Psoas muscle (tissue), 8 donors: ENCODE results near the gene CEMIP. TPM values are rescaled to one million over a fixed set of nuclear protein-coding genes. Genes with fewer than 3 reads are reported as not detected.

ENCODE experiments used
- ATAC-seq, 4 donors: fragments of 200-7000 bp; cut with Tn5 transposase; one replicate each; pipeline ENCODE4 v1.9.1; 2020; ENCODE audit warnings: moderate library complexity in 3 of 4, mild to moderate bottlenecking in 2 of 4
- DNase-seq, 2 donors: peaks; one replicate each; pipeline ENCODE4 v3.0.0-alpha.2; 2020
- H3K27ac ChIP-seq: fragments of 200-600 bp; one replicate; pipeline ENCODE4 v1.8.0; 2022
- H3K27me3 ChIP-seq, 3 donors: fragments of 200-600 bp in 1 of 3; one replicate each; pipeline versions ENCODE4 v1.6.1 to v1.8.0; 2013 to 2022; ENCODE audit warnings: low read length in 2 of 3, mild to moderate bottlenecking in 2 of 3, moderate library complexity in 1 of 3; ENCODE audit not compliant: insufficient read depth in 3 of 3
- H3K36me3 ChIP-seq, 2 donors: fragments of 200-600 bp in 1 of 2; one replicate each; pipeline versions ENCODE4 v1.6.1 to v1.8.0; 2013 to 2022; ENCODE audit warnings: low read depth in 1 of 2, mild to moderate bottlenecking in 1 of 2, moderate library complexity in 1 of 2; ENCODE audit not compliant: insufficient read depth in 1 of 2
- H3K4me1 ChIP-seq: fragments of 200-600 bp; one replicate; pipeline ENCODE4 v1.8.0; 2022
- H3K4me3 ChIP-seq: fragments of 200-600 bp; one replicate; pipeline ENCODE4 v1.8.0; 2022; ENCODE audit warnings: mild to moderate bottlenecking
- H3K9me3 ChIP-seq: fragments of 200-600 bp; one replicate; pipeline ENCODE4 v1.8.0; 2022
- WGBS, 3 donors: extraction: QIAGEN DNeasy Blood & Tissue Kit; methylation state at CpG; one replicate each; pipeline versions ENCODE4 v1.1.6 to v1.1.7; 2013; 5-methylcytosine and 5-hydroxymethylcytosine counted together
- intact Hi-C, 2 donors: fragments of 100-400 bp; cut with DNase I; formaldehyde crosslinking; loops; one replicate each; pipeline versions ENCODE4 v1.11.0 to v1.14.2; 2022
- polyA plus RNA-seq, 3 donors: library from polyadenylated mRNA; stranded (reverse); fragments of 200-250 nt; gene quantifications; one replicate each; pipeline ENCODE4 v1.2.3, GENCODE V29; 2013
- total RNA-seq, 4 donors: library from RNA; stranded (reverse); fragmentation: NEBNext Ultra II Directional in 2 of 4; extraction: Animal tissue kit (Norgen Biotek cat#: 25700) in 2 of 4; gene quantifications; one replicate each; pipeline versions ENCODE4 v1.2.1 to v1.2.4, GENCODE V29; 2021 to 2023
- TF ChIP-seq, protein P1 (sequence below): fragments of 200-600 bp; IDR thresholded peaks from one replicate; pipeline ENCODE4 v1.8.0; 2022; ENCODE audit warnings: antibody characterized with exemption
- donor health status: healthy with polysubstance abuse.
- donor health status: DM: no; HTN: no; CAD: no; lungs with moderate emphysema.
- donor health status: Bipolar disorder and iron deficiency.
- donor health status: healthy.
- donor health status: DM: yes; HTN: yes; CAD: no.
- donor health status: DM: no; HTN: no; CAD: no.
- donor health status: DM: no; HTN: no; CAD: no.
- donor health status: DM: yes; HTN: yes; CAD: no.

CEMIP gene
- total and polyA plus RNA-seq, 7 donors = under 0.01 to 0.96 (median 0.04) TPM

DNA sequence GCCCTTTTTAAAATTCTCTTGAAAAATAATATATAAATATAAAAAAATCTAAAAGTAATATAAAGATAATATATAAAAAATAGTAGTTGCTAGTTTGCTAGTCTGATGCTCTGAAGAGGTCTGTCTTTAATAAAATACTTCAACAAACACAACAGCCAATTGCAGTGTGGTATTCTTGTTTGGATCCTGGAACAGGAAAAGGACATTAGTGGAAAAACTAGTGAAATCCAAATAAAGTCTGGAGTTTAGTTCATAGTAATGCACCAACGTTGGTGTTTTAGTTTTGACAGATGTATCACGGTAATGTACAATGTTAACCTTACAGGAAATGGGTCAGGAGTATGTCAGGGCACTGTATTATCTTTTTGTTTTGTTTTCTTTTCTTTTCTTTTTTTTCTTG is 26.0 kb upstream of the CEMIP start:
- no peak for ATAC-seq
- no peak overlapping the region for H3K27ac ChIP-seq
- TF ChIP-seq, protein P1, sequence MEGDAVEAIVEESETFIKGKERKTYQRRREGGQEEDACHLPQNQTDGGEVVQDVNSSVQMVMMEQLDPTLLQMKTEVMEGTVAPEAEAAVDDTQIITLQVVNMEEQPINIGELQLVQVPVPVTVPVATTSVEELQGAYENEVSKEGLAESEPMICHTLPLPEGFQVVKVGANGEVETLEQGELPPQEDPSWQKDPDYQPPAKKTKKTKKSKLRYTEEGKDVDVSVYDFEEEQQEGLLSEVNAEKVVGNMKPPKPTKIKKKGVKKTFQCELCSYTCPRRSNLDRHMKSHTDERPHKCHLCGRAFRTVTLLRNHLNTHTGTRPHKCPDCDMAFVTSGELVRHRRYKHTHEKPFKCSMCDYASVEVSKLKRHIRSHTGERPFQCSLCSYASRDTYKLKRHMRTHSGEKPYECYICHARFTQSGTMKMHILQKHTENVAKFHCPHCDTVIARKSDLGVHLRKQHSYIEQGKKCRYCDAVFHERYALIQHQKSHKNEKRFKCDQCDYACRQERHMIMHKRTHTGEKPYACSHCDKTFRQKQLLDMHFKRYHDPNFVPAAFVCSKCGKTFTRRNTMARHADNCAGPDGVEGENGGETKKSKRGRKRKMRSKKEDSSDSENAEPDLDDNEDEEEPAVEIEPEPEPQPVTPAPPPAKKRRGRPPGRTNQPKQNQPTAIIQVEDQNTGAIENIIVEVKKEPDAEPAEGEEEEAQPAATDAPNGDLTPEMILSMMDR = no peak
- 61 to 65% (median 64%) methylated on average over 2 of the region's 2 CpGs for WGBS, 3 donors
- H3K9me3 ChIP-seq = no peaks in the 10 kb centered on the region
- no peak overlapping the region for H3K4me3 ChIP-seq
- intact Hi-C loops = no loop called here
- peaks cover 0 to 3% (median 0%) of the 10 kb centered on the region in 3 donors for H3K27me3 ChIP-seq
- no peak for DNase-seq
- peaks cover 0 to 4% of the 10 kb centered on the region in 2 donors for H3K36me3 ChIP-seq
- no peaks in the 10 kb centered on the region for H3K4me1 ChIP-seq

DNA sequence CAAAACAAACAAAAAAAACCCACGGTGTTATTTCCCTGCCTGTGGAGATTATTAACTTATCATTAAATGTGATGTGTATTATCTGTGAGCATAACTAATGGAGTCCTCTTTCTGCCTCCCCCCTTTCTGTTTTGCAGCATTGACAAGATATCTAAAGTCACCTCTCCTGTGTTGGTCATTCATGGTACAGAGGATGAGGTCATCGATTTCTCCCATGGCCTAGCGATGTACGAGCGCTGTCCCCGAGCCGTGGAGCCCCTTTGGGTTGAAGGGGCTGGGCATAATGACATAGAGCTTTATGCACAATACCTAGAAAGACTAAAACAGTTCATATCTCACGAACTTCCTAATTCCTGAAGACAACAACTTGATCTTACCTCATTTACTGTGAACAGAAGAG is 25.2 kb upstream of the CEMIP start:
- DNase-seq (no peak), ATAC-seq (no peak)
- intact Hi-C loops = no loop called here
- 93 to 97% (median 94%) methylated on average over 8 of the region's 8 CpGs for WGBS, 3 donors
- TF ChIP-seq, protein P1 = no peak
- H3K4me3 ChIP-seq = no peak overlapping the region
- H3K4me1 ChIP-seq = no peaks in the 10 kb centered on the region
- no peaks in the 10 kb centered on the region for H3K9me3 ChIP-seq
- no peak overlapping the region for H3K27ac ChIP-seq
- H3K27me3 ChIP-seq = peaks cover 0 to 3% (median 0%) of the 10 kb centered on the region in 3 donors
- H3K36me3 ChIP-seq = peaks cover 0 to 4% of the 10 kb centered on the region in 2 donors

DNA sequence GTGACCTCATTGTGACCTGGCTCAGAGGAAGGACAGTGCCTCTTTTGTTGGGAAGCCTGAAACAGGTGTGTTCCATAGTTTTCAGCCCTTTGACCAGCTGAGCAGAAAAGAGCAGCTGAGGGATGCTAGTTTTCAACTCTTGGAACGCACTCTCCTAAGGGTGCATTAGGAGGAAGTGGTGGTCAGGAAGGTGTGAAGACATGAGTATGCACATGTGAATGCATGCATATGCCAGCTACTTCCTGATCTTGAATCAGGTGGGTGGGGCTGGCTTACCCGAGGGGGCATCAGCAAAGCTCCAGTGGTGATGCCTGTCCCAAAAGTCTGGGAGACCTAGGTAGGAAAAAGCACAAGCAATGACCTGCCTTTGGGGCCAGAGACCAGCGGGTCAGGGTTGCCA is 23.3 kb upstream of the CEMIP start:
- no peak for ATAC-seq
- DNase-seq = no peak

DNA sequence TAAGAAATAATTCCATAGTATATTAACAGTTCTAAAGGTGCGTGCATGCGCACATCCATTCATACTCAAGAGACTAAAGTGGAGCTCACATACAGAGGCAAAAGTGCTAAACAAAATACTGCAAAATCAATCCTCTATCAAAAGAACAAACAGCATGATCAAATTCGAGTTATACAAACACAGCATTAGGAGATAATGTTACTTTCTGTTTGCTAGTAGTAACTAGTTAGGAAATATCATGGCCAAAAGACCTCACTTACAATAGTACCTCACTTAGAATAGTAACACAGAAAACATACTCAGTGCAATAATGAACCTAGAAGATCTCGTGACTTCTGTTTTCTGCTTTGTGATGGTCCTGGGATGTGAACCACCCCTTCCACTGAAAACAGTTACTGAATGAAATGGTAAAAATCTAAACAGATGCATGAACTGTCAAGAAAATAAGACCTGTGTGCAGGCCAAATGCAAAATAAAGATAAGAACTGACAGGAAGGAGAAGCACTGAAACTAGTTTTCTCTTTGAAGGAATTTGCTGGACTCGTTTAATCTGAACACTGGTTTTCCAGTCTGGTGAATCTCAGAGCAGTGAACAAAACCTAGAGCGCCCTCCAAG is 20.9 kb upstream of the CEMIP start:
- intact Hi-C loops = no loop called here
- no peak for ATAC-seq

More for the DNA sequence above, 23.3 kb upstream of the CEMIP start:
- intact Hi-C loops = no loop called here
- Histone ChIP-seq H3K36me3 (no peaks in the 10 kb centered on the region), H3K27me3 (peaks cover 0 to 3% (median 0%) of the 10 kb centered on the region in 3 donors), H3K4me1 (no peaks in the 10 kb centered on the region), H3K4me3 (no peak overlapping the region), H3K27ac (no peak overlapping the region), H3K9me3 (no peaks in the 10 kb centered on the region)
- TF ChIP-seq, protein P1 = no peak
- 85 to 89% (median 87%) methylated on average over 3 of the region's 3 CpGs for WGBS, 3 donors

More for the DNA sequence above, 20.9 kb upstream of the CEMIP start:
- H3K27me3 ChIP-seq = peaks cover 0 to 3% (median 0%) of the 10 kb centered on the region in 3 donors
- H3K27ac ChIP-seq = no peak overlapping the region
- H3K36me3 ChIP-seq = no peaks in the 10 kb centered on the region
- H3K4me3 ChIP-seq = no peak overlapping the region
- H3K4me1 ChIP-seq = no peaks in the 10 kb centered on the region
- TF ChIP-seq, protein P1 = no peak
- no peak for DNase-seq
- WGBS, 3 donors = 85 to 89% (median 86%) methylated on average over 6 of the region's 6 CpGs
- H3K9me3 ChIP-seq = no peaks in the 10 kb centered on the region
